Measurements from ENCODE around the gene DGAT2. TPM values are rescaled to one million over a fixed set of nuclear protein-coding genes. Genes with fewer than 3 reads are reported as not detected.

DGAT2 gene
- total RNA-seq, 4 donors from 2014 or later, result 67.7 to 663 (median 270) TPM

- ATAC-seq (ENCODE audit: low FRiP score) (no peak), DNase-seq (ENCODE audit: low spot score) (no peak)
- no peak for TF ChIP-seq CTCF (IDR thresholded peaks at IDR 0.05)
Measured at GRCh38 chr11:75839851-75840250, 71.3 kb downstream of the DGAT2 start.

- TF ChIP-seq CTCF (IDR thresholded peaks at IDR 0.05), result no peak
- ATAC-seq (ENCODE audit: low FRiP score) (no peak), DNase-seq (ENCODE audit: low spot score) (no peak)
Measured at GRCh38 chr11:75840522-75840921, 71.9 kb downstream of the DGAT2 start.

GRCh38 chr11:75841739-75842138 is 73.2 kb downstream of the DGAT2 start:
- no peak for TF ChIP-seq CTCF (IDR thresholded peaks at IDR 0.05)
- no peak for DNase-seq (ENCODE audit: low spot score)
- ATAC-seq (ENCODE audit: low FRiP score), result no peak

- DNase-seq (ENCODE audit: low spot score) (no peak), ATAC-seq (ENCODE audit: low FRiP score) (no peak)
- no peak for TF ChIP-seq CTCF (IDR thresholded peaks at IDR 0.05)
Measured at GRCh38 chr11:75845324-75845723, 76.7 kb downstream of the DGAT2 start.

- ATAC-seq (ENCODE audit: low FRiP score) (no peak), DNase-seq (ENCODE audit: low spot score) (no peak)
- TF ChIP-seq CTCF (IDR thresholded peaks at IDR 0.05), result no peak
Measured at GRCh38 chr11:75849894-75850293, 81.3 kb downstream of the DGAT2 start.

- ATAC-seq (ENCODE audit: low FRiP score) (no peak), DNase-seq (ENCODE audit: low spot score) (no peak)
- TF ChIP-seq CTCF (IDR thresholded peaks at IDR 0.05), result no peak
Measured at GRCh38 chr11:75850787-75851186, 82.2 kb downstream of the DGAT2 start.

Small RNA genes lying within 50 kb of the gene (small RNA-seq; reads per million reads assigned to genes)
- not detected for gene RF00019
- gene RN7SL786P, result not detected

Other genes starting within 250 kb of the DGAT2 start
- 10 to 100 TPM; 23.6 to 34.7 (median 31.7) TPM for gene GDPD5, start 242.8 kb upstream of the DGAT2 start, total RNA-seq
- gene SERPINH1, start 206.5 kb upstream of the DGAT2 start, total RNA-seq, result 100 to 1,000 TPM; 307 to 804 (median 482) TPM
- 1 to 10 TPM; 3.2 to 7.0 (median 4.2) TPM for gene MAP6, start 99.7 kb upstream of the DGAT2 start, total RNA-seq
- not detected for gene MOGAT2, start 50.9 kb upstream of the DGAT2 start, total RNA-seq
- gene UVRAG, start 46.4 kb downstream of the DGAT2 start, total RNA-seq, result 10 to 100 TPM; 39.6 to 72.9 (median 61.5) TPM

All from omental fat pad (tissue), 4 donors.